Endothelial cell (in vitro differentiated cells): ENCODE measurements around the gene TCERG1L. TPM values are rescaled to one million over a fixed set of nuclear protein-coding genes. Genes with fewer than 3 reads are reported as not detected.
"Not testable (repeated sequence)": the region's sequence is repeated elsewhere in the genome, so short reads cannot be mapped to it uniquely, and the experiment has no call there.

Source experiments
- DNase-seq: peaks from one replicate; pipeline ENCODE4 v3.0.0; 2021; ENCODE audit warnings: low spot score
- H3K27ac Mint-ChIP-seq: one replicate; pipeline ENCODE4 v1.8.0; 2021; ENCODE audit warnings: mixed read lengths, inconsistent platforms; ENCODE audit not compliant: unreplicated experiment
- H3K27me3 Mint-ChIP-seq: one replicate; pipeline ENCODE4 v1.8.0; 2021; ENCODE audit warnings: mild to moderate bottlenecking, moderate library complexity, mixed read lengths, inconsistent platforms; ENCODE audit not compliant: unreplicated experiment
- H3K36me3 Mint-ChIP-seq: one replicate; pipeline ENCODE4 v1.8.0; 2021; ENCODE audit warnings: mild to moderate bottlenecking, low read depth, mixed read lengths, inconsistent platforms; ENCODE audit not compliant: unreplicated experiment
- H3K4me1 Mint-ChIP-seq: one replicate; pipeline ENCODE4 v1.8.0; 2021; ENCODE audit warnings: mild to moderate bottlenecking, mixed read lengths, inconsistent platforms; ENCODE audit not compliant: unreplicated experiment
- H3K4me3 Mint-ChIP-seq: one replicate; pipeline ENCODE4 v1.8.0; 2021; ENCODE audit warnings: mild to moderate bottlenecking, mixed read lengths, inconsistent platforms; ENCODE audit not compliant: unreplicated experiment
- H3K9me3 Mint-ChIP-seq: one replicate; pipeline ENCODE4 v1.8.0; 2021; ENCODE audit warnings: mixed read lengths, inconsistent platforms; ENCODE audit not compliant: unreplicated experiment
- total RNA-seq: library from RNA; stranded (reverse); fragmentation: NEBNext Ultra II Directional; extraction: Animal tissue kit (Norgen Biotek cat#: 25700); gene quantifications from one replicate; pipeline ENCODE4 v1.2.1, GENCODE V29; 2021; ENCODE audit not compliant: unreplicated experiment
- TF ChIP-seq, protein P1 (sequence below): fragments of 200-600 bp; sonication (generic); IDR thresholded peaks from one replicate; pipeline ENCODE4 v1.5.0; 2021; ENCODE audit warnings: antibody characterized with exemption; ENCODE audit not compliant: unreplicated experiment

The TCERG1L gene
- total RNA-seq, 1 donor from 2014 or later = not detected

DNA sequence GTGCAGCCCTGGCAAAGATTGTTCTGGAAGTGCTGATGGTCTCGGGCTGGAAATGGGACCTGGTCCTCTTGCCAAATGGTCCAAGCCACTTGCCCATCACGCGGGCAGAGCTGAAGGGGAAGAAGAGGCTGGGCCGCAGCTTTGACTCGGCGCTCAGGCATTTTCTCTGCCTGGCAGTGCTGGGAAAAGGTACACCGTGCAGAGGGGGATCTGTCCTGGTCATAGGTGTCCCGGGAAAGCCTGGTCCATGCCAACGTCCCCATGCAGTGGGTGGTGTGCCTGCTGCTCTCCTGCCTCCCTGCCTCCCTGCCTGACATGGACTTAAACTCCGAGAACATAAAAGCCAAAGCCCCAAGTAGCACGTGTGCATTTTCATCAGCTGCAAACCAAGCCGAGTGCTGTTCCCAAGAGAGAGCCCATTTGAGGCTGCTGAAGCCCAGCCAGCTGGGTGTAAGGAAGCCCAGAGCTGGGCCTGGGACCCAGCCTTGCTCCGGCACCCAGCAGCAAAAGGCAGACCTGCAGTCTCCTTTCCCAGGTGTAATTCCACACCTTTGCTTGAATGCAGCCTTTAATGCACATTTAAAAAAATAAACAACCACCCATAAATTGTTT lies 72.7 kb downstream of the TCERG1L start:
- TF ChIP-seq, protein P1, sequence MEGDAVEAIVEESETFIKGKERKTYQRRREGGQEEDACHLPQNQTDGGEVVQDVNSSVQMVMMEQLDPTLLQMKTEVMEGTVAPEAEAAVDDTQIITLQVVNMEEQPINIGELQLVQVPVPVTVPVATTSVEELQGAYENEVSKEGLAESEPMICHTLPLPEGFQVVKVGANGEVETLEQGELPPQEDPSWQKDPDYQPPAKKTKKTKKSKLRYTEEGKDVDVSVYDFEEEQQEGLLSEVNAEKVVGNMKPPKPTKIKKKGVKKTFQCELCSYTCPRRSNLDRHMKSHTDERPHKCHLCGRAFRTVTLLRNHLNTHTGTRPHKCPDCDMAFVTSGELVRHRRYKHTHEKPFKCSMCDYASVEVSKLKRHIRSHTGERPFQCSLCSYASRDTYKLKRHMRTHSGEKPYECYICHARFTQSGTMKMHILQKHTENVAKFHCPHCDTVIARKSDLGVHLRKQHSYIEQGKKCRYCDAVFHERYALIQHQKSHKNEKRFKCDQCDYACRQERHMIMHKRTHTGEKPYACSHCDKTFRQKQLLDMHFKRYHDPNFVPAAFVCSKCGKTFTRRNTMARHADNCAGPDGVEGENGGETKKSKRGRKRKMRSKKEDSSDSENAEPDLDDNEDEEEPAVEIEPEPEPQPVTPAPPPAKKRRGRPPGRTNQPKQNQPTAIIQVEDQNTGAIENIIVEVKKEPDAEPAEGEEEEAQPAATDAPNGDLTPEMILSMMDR = no peak
- H3K9me3 Mint-ChIP-seq = peaks cover 51% of the 10 kb centered on the region
- no peak for DNase-seq
- H3K27me3 Mint-ChIP-seq = no peaks in the 10 kb centered on the region
- H3K4me1 Mint-ChIP-seq = no peaks in the 10 kb centered on the region
- peaks cover 13% of the 10 kb centered on the region for H3K36me3 Mint-ChIP-seq
- H3K4me3 Mint-ChIP-seq = no peak overlapping the region
- no peak overlapping the region for H3K27ac Mint-ChIP-seq

DNA sequence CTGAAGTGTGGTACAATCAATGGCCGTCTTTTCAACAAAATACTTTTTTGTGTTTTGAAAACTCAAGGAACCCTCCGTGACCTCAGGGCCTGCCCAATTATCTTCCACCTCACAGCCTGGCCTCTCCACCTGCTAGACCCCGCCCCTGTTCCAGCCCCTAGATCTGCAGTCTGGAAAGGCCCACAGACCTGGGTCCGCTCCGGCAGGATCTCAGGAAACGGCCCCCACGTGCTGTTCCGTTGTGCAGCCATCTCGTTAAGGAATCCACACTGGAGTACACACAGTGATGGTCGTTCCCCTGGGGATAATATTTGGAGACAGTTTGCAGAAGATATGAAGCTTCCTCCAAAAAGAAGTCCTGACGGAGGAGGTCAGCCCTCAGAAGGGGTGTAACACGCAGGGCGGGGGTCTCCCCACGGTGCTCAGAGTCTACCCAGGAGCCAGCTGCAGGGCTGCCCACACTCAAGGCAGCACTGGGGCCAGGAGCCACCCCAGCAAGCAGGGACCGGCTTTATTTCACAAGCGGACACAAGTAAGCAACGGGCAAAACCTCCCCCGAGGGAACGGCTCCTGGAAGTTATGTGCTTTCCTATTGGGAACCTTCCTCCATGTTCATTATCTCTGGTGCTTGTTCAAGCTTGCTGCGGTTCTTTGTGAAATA lies 73.4 kb downstream of the TCERG1L start:
- H3K4me1 Mint-ChIP-seq = no peaks in the 10 kb centered on the region
- TF ChIP-seq, protein P1 = no peak
- peaks cover 14% of the 10 kb centered on the region for H3K36me3 Mint-ChIP-seq
- H3K27ac Mint-ChIP-seq = no peak overlapping the region
- H3K9me3 Mint-ChIP-seq = peaks cover 53% of the 10 kb centered on the region
- no peak overlapping the region for H3K4me3 Mint-ChIP-seq
- H3K27me3 Mint-ChIP-seq = no peaks in the 10 kb centered on the region
- DNase-seq = no peak

DNA sequence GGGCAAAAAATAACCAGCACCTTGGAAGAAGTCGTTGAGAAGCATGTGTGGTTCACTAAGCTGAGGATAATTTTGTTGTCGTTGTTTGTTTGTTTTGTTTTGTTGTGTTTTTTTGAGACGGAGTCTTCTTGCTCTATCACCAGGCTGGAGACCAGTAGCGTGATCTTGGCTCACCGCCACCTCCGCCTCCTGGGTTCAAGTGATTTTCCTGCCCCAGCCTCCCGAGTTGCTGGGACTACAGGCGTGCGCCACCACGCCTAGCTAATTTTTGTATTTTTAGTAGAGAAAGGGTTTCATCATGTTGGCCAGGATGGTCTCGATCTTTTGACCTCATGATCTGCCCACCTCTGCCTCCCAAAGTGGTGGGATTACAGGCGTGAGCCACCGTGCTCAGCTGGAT lies 76.9 kb downstream of the TCERG1L start:
- Mint-ChIP-seq H3K36me3 (peaks cover 10% of the 10 kb centered on the region), H3K9me3 (peaks cover 33% of the 10 kb centered on the region)
- DNase-seq, H3K27me3 Mint-ChIP-seq, H3K4me3 Mint-ChIP-seq, H3K4me1 Mint-ChIP-seq, H3K27ac Mint-ChIP-seq: not testable (repeated sequence)

DNA sequence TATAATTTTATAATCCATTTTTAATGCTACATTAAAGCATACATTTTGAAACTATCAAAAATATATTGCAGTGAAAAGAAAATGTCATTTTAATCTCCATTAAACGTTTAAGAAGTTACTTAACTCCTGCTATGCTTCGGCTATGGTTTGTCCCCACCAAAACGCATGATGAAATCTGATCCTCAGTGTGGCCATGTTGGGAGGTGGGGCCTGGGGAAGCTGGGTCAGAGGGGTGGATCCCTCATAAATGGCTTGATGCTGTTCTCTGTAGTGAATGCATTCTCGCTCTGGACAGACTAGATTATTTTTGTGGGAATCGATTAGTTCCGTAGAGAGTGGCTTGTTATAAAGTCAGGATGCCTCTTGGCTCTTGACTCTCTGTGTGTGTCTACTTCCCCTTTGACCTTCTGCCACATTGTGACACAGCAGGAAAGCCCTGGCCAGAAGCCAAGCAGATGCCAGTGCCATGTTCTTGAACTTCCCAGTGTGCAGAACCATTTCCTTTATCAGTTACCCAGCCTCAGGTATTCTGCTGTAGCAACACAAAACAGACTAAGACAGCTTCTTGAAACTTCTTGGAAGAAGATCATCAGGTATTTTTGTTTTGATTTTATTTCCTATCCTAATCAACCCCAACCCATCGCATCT lies 77.8 kb downstream of the TCERG1L start:
- Mint-ChIP-seq H3K9me3 (peaks cover 33% of the 10 kb centered on the region), H3K4me1 (no peaks in the 10 kb centered on the region), H3K4me3 (no peak overlapping the region), H3K27ac (no peak overlapping the region), H3K36me3 (peaks cover 10% of the 10 kb centered on the region), H3K27me3 (no peaks in the 10 kb centered on the region)
- DNase-seq = no peak
- TF ChIP-seq, protein P1 = no peak

DNA sequence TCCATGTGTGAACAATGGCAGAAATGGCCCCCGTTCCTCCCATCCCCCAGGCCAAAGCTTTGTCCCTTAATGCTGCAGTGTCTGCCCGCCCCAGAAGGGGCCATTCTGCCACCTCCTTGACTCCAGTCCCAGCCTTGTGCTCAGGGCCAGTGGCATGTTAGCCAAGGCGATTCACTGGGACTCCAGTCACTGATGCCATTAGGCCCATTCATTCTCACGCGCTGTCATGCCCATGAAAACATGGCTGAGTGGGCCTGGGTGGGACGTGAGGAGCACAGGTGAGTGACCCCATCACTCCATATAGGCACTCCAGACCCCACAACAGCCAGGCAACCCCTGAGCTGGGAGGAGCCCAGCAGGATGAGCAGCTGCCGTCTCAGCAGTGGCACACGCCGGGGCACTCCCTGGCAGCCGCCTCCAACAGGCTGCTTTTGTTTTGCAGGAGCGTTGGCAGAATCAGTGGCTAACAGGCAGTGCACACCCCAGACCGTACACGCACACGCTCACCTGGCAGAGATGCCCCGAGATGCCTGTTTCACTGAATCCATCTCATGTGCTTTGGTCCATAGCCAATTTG lies 79.5 kb downstream of the TCERG1L start:
- Mint-ChIP-seq H3K36me3 (peaks cover 10% of the 10 kb centered on the region), H3K9me3 (peaks cover 25% of the 10 kb centered on the region), H3K27ac (no peak overlapping the region), H3K4me1 (no peaks in the 10 kb centered on the region), H3K4me3 (no peak overlapping the region), H3K27me3 (no peaks in the 10 kb centered on the region)
- TF ChIP-seq, protein P1 = no peak
- DNase-seq = no peak
